NCI-H524 treated with DMSO at 0.1 percent for 48 hours (cell line): ENCODE data around the gene ABHD17B.
"Not testable (repeated sequence)": the region's sequence is repeated elsewhere in the genome, so short reads cannot be mapped to it uniquely, and the experiment has no call there.

Experiments used
- DNase-seq: peaks from one replicate; lab custom pipeline; 2025; lab: John Stamatoyannopoulos, UW

ABHD17B gene

GRCh38 chr9:71915495-71915894 is 4.5 kb upstream of the ABHD17B start:
- DNase-seq = no peak

GRCh38 chr9:71911908-71912335 is 929 bp upstream of the ABHD17B start:
- no peak for DNase-seq

- no peak for DNase-seq
Measured at GRCh38 chr9:71910650-71911060, 338 bp downstream of the ABHD17B start.

GRCh38 chr9:71909887-71910649 is 925 bp downstream of the ABHD17B start:
- no peak for DNase-seq

GRCh38 chr9:71908825-71909224 is 2.2 kb downstream of the ABHD17B start:
- DNase-seq = no peak

GRCh38 chr9:71904076-71904475 is 6.9 kb downstream of the ABHD17B start:
- DNase-seq = no peak

GRCh38 chr9:71901695-71902597 is 9.0 kb downstream of the ABHD17B start:
- no peak for DNase-seq

GRCh38 chr9:71898756-71899155 is 12.2 kb downstream of the ABHD17B start:
- DNase-seq = not testable (repeated sequence)

GRCh38 chr9:71897577-71897976 is 13.4 kb downstream of the ABHD17B start:
- no peak for DNase-seq

- no peak for DNase-seq
Measured at GRCh38 chr9:71896761-71897160, 14.2 kb downstream of the ABHD17B start.

- no peak for DNase-seq
Measured at GRCh38 chr9:71895955-71896354, 15.0 kb downstream of the ABHD17B start.

- no peak for DNase-seq
Measured at GRCh38 chr9:71895117-71895516, 15.9 kb downstream of the ABHD17B start.

- no peak for DNase-seq
Measured at GRCh38 chr9:71891557-71892189, 19.3 kb downstream of the ABHD17B start.

- DNase-seq = no peak
Measured at GRCh38 chr9:71890042-71890679, 20.8 kb downstream of the ABHD17B start.

GRCh38 chr9:71887362-71887761 is 23.6 kb downstream of the ABHD17B start:
- DNase-seq = no peak

GRCh38 chr9:71886541-71886940 is 24.5 kb downstream of the ABHD17B start:
- no peak for DNase-seq

GRCh38 chr9:71886015-71886414 is 25.0 kb downstream of the ABHD17B start:
- no peak for DNase-seq

- no peak for DNase-seq
Measured at GRCh38 chr9:71885467-71885866, 25.5 kb downstream of the ABHD17B start.

- no peak for DNase-seq
Measured at GRCh38 chr9:71884005-71884404, 27.0 kb downstream of the ABHD17B start.

GRCh38 chr9:71879644-71880174 is 31.3 kb downstream of the ABHD17B start:
- DNase-seq = no peak

- no peak for DNase-seq
Measured at GRCh38 chr9:71878327-71879274, 32.4 kb downstream of the ABHD17B start.
